ENCODE measurements around the gene SSBP4.

GRCh38 chr19:18397242-18398202 lies 21.7 kb upstream of the SSBP4 start, which contains the start of gene LRRC25:
- TF ChIP-seq, protein P1, sequence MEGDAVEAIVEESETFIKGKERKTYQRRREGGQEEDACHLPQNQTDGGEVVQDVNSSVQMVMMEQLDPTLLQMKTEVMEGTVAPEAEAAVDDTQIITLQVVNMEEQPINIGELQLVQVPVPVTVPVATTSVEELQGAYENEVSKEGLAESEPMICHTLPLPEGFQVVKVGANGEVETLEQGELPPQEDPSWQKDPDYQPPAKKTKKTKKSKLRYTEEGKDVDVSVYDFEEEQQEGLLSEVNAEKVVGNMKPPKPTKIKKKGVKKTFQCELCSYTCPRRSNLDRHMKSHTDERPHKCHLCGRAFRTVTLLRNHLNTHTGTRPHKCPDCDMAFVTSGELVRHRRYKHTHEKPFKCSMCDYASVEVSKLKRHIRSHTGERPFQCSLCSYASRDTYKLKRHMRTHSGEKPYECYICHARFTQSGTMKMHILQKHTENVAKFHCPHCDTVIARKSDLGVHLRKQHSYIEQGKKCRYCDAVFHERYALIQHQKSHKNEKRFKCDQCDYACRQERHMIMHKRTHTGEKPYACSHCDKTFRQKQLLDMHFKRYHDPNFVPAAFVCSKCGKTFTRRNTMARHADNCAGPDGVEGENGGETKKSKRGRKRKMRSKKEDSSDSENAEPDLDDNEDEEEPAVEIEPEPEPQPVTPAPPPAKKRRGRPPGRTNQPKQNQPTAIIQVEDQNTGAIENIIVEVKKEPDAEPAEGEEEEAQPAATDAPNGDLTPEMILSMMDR (IDR thresholded peaks at IDR 0.05), result no peak
- no peak for TF ChIP-seq POLR2A (IDR thresholded peaks at IDR 0.05)
